IMR-90 (cell line): Measurements from ENCODE around the gene ABCC3. TPM values are rescaled to one million over a fixed set of nuclear protein-coding genes. Genes with fewer than 3 reads are reported as not detected.
A peak's percentile ranks its signal among the peaks of the same experiment; 100 is the strongest.

Experiments used
- ATAC-seq: fragments of 200-7000 bp; cut with Tn5 transposase; 2 replicates; pipeline ENCODE4 v1.9.1; 2020; ENCODE audit warnings: low read depth, mild to moderate bottlenecking, moderate library complexity
- BruUV-seq: library from RNA; stranded (reverse); fragments of 400-500 nt; replicated peaks from 2 replicates; lab custom pipeline; 2021; lab: Mats Ljungman, UMichigan
- CTCF ChIA-PET: fragments of 300-600 bp; formaldehyde crosslinking; extraction: SDS; loops from one replicate; lab custom pipeline; 2021; ENCODE audit warnings: antibody characterized with exemption; lab: Yijun Ruan, JAX
- POLR2A ChIA-PET: fragments of 300-600 bp; sonication (Branson Sonifier 250); formaldehyde crosslinking; loops from one replicate; lab custom pipeline; 2022; ENCODE audit warnings: antibody characterized with exemption; ENCODE audit not compliant: unreplicated experiment; lab: Charles Lee
- DNase-seq: peaks from one replicate; pipeline ENCODE4 v3.0.0; 2013
- H2AFZ ChIP-seq: replicated peaks from 2 replicates; pipeline ENCODE3; 2013; ENCODE audit warnings: low read length, mild to moderate bottlenecking; ENCODE audit not compliant: poor library complexity
- H2AK5ac ChIP-seq: 2 replicates; pipeline ENCODE4 v1.6.1; 2013; ENCODE audit warnings: low read depth, low read length, inconsistent platforms
- H2AK9ac ChIP-seq: replicated peaks from 2 replicates; pipeline ENCODE3; 2013; ENCODE audit warnings: mild to moderate bottlenecking, low read depth, low read length, moderate library complexity; ENCODE audit not compliant: poor library complexity
- H2BK120ac ChIP-seq: 2 replicates; pipeline ENCODE4 v1.6.1; 2013; ENCODE audit warnings: low read depth, low read length, inconsistent platforms
- H2BK15ac ChIP-seq: 3 replicates; pipeline ENCODE4 v1.6.1; 2013; ENCODE audit warnings: low read depth, low read length, inconsistent platforms
- H2BK20ac ChIP-seq: 2 replicates; pipeline ENCODE4 v1.6.1; 2013; ENCODE audit warnings: low read depth, mild to moderate bottlenecking, inconsistent platforms, low read length, moderate library complexity
- H2BK5ac ChIP-seq: 2 replicates; pipeline ENCODE4 v1.6.1; 2013; ENCODE audit warnings: mild to moderate bottlenecking, low read depth, low read length, inconsistent platforms; ENCODE audit not compliant: poor library complexity, severe bottlenecking
- H3K14ac ChIP-seq: replicated peaks from 2 replicates; pipeline ENCODE4 v1.6.1; 2013; ENCODE audit warnings: low read depth, low read length, inconsistent platforms
- H3K18ac ChIP-seq: 2 replicates; pipeline ENCODE4 v1.6.1; 2013; ENCODE audit warnings: low read depth, low read length, control low read depth
- H3K23ac ChIP-seq: 2 replicates; pipeline ENCODE4 v1.6.1; 2013; ENCODE audit warnings: low read depth, low read length, inconsistent platforms
- H3K27ac ChIP-seq: 2 replicates; pipeline ENCODE4 v1.5.1; 2013; ENCODE audit warnings: mild to moderate bottlenecking, control low read depth, low read length; ENCODE audit not compliant: insufficient read depth
- H3K27me3 ChIP-seq: 2 replicates; pipeline ENCODE4 v1.6.1; 2013; ENCODE audit warnings: low read length; ENCODE audit not compliant: control insufficient read depth, insufficient read depth
- H3K36me3 ChIP-seq: 2 replicates; pipeline ENCODE4 v1.6.1; 2013; ENCODE audit warnings: low read length, mixed read lengths; ENCODE audit not compliant: control insufficient read depth, insufficient read depth
- H3K4ac ChIP-seq: 2 replicates; pipeline ENCODE4 v1.6.1; 2013; ENCODE audit warnings: low read depth, low read length, inconsistent platforms
- H3K4me1 ChIP-seq: 2 replicates; pipeline ENCODE4 v1.6.1; 2013; ENCODE audit warnings: low read length, mixed read lengths; ENCODE audit not compliant: control insufficient read depth, insufficient read depth
- H3K4me2 ChIP-seq: 2 replicates; pipeline ENCODE4 v1.6.1; 2013; ENCODE audit warnings: low read depth, mild to moderate bottlenecking, control low read depth, low read length, moderate library complexity
- H3K4me3 ChIP-seq: 2 replicates; pipeline ENCODE4 v1.5.1; 2013; ENCODE audit warnings: low read depth, mild to moderate bottlenecking, control low read depth, low read length, moderate library complexity; ENCODE audit not compliant: insufficient read depth
- H3K56ac ChIP-seq: 2 replicates; pipeline ENCODE4 v1.6.1; 2013; ENCODE audit warnings: low read length, inconsistent platforms; ENCODE audit not compliant: insufficient read depth; ENCODE audit errors: extremely low read depth
- H3K79me1 ChIP-seq, 2 experiments: 2 replicates each; pipeline ENCODE4 v1.6.1; 2013; ENCODE audit warnings: low read length in 2 of 2, inconsistent platforms in 1 of 2, low read depth in 1 of 2
- H3K9ac ChIP-seq: 2 replicates; pipeline ENCODE4 v1.6.1; 2013; ENCODE audit warnings: low read depth, low read length, control low read depth
- H3K9me1 ChIP-seq: 2 replicates; pipeline ENCODE4 v1.6.1; 2013; ENCODE audit warnings: low read length, inconsistent platforms; ENCODE audit not compliant: insufficient read depth
- H3K9me3 ChIP-seq: 2 replicates; pipeline ENCODE4 v1.6.1; 2013; ENCODE audit warnings: low read length; ENCODE audit not compliant: control insufficient read depth, insufficient read depth
- H4K20me1 ChIP-seq: 2 replicates; pipeline ENCODE4 v1.6.1; 2013; ENCODE audit warnings: low read length, inconsistent platforms; ENCODE audit not compliant: insufficient read depth
- H4K5ac ChIP-seq: 2 replicates; pipeline ENCODE4 v1.6.1; 2013; ENCODE audit warnings: mild to moderate bottlenecking, low read depth, low read length, control low read depth
- H4K8ac ChIP-seq, 2 experiments: 2 replicates each; pipeline ENCODE4 v1.6.1; 2013; ENCODE audit warnings: low read depth in 2 of 2, low read length in 2 of 2, control low read depth in 1 of 2, inconsistent platforms in 1 of 2
- H4K91ac ChIP-seq: 2 replicates; pipeline ENCODE4 v1.6.1; 2013; ENCODE audit warnings: low read depth, low read length, inconsistent platforms; ENCODE audit not compliant: insufficient read depth
- BHLHE40 ChIP-seq: fragments of 150-350 bp; IDR thresholded peaks from 2 replicates; pipeline ENCODE4 v1.6.1; 2016; ENCODE audit warnings: mild to moderate bottlenecking, low read depth, low read length
- CEBPB ChIP-seq: IDR thresholded peaks from 2 replicates; pipeline ENCODE4 v1.6.1; 2012; ENCODE audit warnings: low read depth, low read length, improper control_type of control experiment
- CHD1 ChIP-seq: IDR thresholded peaks from 2 replicates; pipeline ENCODE4 v1.6.1; 2012; ENCODE audit warnings: low read depth, low read length, improper control_type of control experiment
- FOS ChIP-seq: fragments of 150-350 bp; IDR thresholded peaks from 2 replicates; pipeline ENCODE4 v1.6.1; 2016; ENCODE audit warnings: low read depth, low read length
- MAFK ChIP-seq: IDR thresholded peaks from 2 replicates; pipeline ENCODE4 v1.6.1; 2012; ENCODE audit warnings: low read depth, low read length, improper control_type of control experiment
- MXI1 ChIP-seq: IDR thresholded peaks from 2 replicates; pipeline ENCODE4 v1.6.1; 2012; ENCODE audit warnings: low read depth, mild to moderate bottlenecking, low read length, moderate library complexity, borderline replicate concordance
- NFE2L2 ChIP-seq: fragments of 150-350 bp; IDR thresholded peaks from 2 replicates; pipeline ENCODE4 v1.6.1; 2016; ENCODE audit warnings: low read depth, mild to moderate bottlenecking, low read length
- POLR2A ChIP-seq: IDR thresholded peaks from 2 replicates; pipeline ENCODE4 v1.6.1; 2012; ENCODE audit warnings: mild to moderate bottlenecking, low read depth, low read length
- RAD21 ChIP-seq: IDR thresholded peaks from 2 replicates; pipeline ENCODE4 v1.6.1; 2012; ENCODE audit warnings: low read length, improper control_type of control experiment
- RCOR1 ChIP-seq: IDR thresholded peaks from 2 replicates; pipeline ENCODE4 v1.6.1; 2012; ENCODE audit warnings: mild to moderate bottlenecking, low read length, improper control_type of control experiment; ENCODE audit not compliant: insufficient replicate concordance
- RFX5 ChIP-seq: IDR thresholded peaks from 2 replicates; pipeline ENCODE4 v1.8.0; 2012; ENCODE audit warnings: low read depth, mild to moderate bottlenecking, low read length, moderate library complexity
- SMC3 ChIP-seq: fragments of 150-350 bp; IDR thresholded peaks from 2 replicates; pipeline ENCODE4 v1.6.1; 2016; ENCODE audit warnings: low read depth, mild to moderate bottlenecking, antibody characterized with exemption, low read length, moderate library complexity
- WGBS, 2 experiments: methylation state at CpG; one replicate each; pipeline versions ENCODE4 v1.1.5 to v1.1.7; 2013; ENCODE audit warnings: missing lambda C conversion rate in 2 of 2; ENCODE audit not compliant: insufficient read length in 1 of 2; ENCODE audit errors: extremely low coverage in 2 of 2; 5-methylcytosine and 5-hydroxymethylcytosine counted together
- dilution Hi-C: fragments of 300-500 bp; cut with HindIII; formaldehyde crosslinking; loops from one replicate; pipeline ENCODE4 v1.14.3; 2018; ENCODE audit warnings: low sequenced_read_pairs; ENCODE audit not compliant: unreplicated experiment
- in situ Hi-C: fragments of 300-500 bp; cut with MboI; formaldehyde crosslinking; loops from 3 replicates; pipeline ENCODE4 v1.14.3; 2019; ENCODE audit warnings: low sequenced_read_pairs, inconsistent platforms, mixed read lengths
- intact Hi-C: fragments of 100-400 bp; cut with micrococcal nuclease; formaldehyde crosslinking; loops from 2 replicates; pipeline ENCODE4 v1.10.0; 2022
- polyA plus RNA-seq, 3 experiments: library from polyadenylated mRNA; depleted of rRNA; stranded (reverse); fragments of >200 nt; gene quantifications; 2 replicates each; pipeline ENCODE4 v1.2.3, GENCODE V29; 2012; ENCODE audit warnings: low replicate concordance in 1 of 3
- total RNA-seq: library from RNA; depleted of rRNA; stranded (reverse); fragments of >200 nt; gene quantifications from 2 replicates; pipeline ENCODE4 v1.2.3, GENCODE V29; 2012
- TF ChIP-seq, protein P1 (sequence below): fragments of 150-350 bp; IDR thresholded peaks from 2 replicates; pipeline ENCODE4 v1.6.1; 2017; ENCODE audit warnings: mild to moderate bottlenecking, antibody characterized with exemption, low read length, low read depth
- TF ChIP-seq, protein P2 (sequence below): conservative IDR thresholded peaks from 2 replicates; pipeline ENCODE4 v1.5.1; 2012; ENCODE audit warnings: mild to moderate bottlenecking, low read depth, low read length, improper control_type of control experiment
- TF ChIP-seq, protein P3 (sequence below): fragments of 150-350 bp; IDR thresholded peaks from 2 replicates; pipeline ENCODE4 v1.6.1; 2016; ENCODE audit warnings: low read depth, mild to moderate bottlenecking, low read length, moderate library complexity, borderline replicate concordance

ABCC3 gene
- total and polyA plus RNA-seq, 2 of the 4 experiments (the other 2 are of a cell fraction) = 3.2 to 6.6 TPM

DNA sequence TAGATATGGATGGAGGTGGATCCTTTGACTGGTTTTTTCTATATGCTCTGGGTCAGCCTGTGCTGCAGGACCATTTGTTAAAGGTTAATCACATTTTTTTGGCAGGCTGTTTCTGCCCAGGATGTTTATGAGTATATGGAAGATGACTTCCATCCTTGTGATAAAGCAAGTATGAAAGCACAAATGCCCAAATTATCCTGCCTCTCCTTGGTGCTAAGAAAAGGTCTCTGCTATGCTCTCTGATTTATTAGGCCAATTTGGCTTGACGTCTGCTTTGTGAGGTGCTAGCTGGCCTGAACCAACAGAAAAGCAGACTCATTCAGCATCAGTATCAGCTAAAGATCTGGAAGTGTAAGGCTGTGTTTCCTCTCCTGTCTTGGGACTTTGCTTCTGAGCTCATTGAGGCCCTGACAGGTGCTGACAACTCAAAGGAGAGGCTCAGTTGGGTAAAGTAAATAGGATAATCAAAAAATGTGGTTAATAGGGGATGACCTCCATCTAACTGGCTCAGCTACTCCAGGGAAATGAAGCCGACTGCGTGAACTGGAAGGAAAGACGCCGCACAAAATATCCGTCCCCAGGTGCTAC, 57.9 kb downstream of the ABCC3 start:
- Histone ChIP-seq H2BK15ac (peak overlapping the region; percentile 92; the same call in 2 of the 3 replicates), H3K56ac (peak overlapping the region; percentile 26; the same call in 1 of the 2 replicates), H3K23ac (peak overlapping the region; percentile 53; the same call in 1 of the 2 replicates), H3K4me2 (peak overlapping the region; percentile 61), H4K20me1 (peaks cover 4% of the 10 kb centered on the region; the same call in 1 of the 2 replicates), H2BK5ac (peak overlapping the region; percentile 91), H2AK5ac (peak overlapping the region; percentile 86; the same call in 1 of the 2 replicates), H3K14ac (peak overlapping the region; percentile 75), H3K9ac (peak overlapping the region; percentile 51; the same call in 1 of the 2 replicates), H4K8ac (peak overlapping the region in 1 of 2 experiments; percentile 60; a peak in 2 of 4 replicates), H3K18ac (peak overlapping the region; percentile 97), H3K9me1 (peaks cover 28% of the 10 kb centered on the region), H3K27ac (peak overlapping the region; percentile 88; the same call in 1 of the 2 replicates), H3K36me3 (peaks cover 17% of the 10 kb centered on the region), H2BK120ac (peak overlapping the region; percentile 76), H2AFZ (peak overlapping the region; percentile 5), H3K27me3 (no peaks in the 10 kb centered on the region), H2AK9ac (peak overlapping the region; percentile 74), H3K4me1 (peaks cover 43% of the 10 kb centered on the region), H2BK20ac (peak overlapping the region; percentile 66), H4K5ac (peak overlapping the region; percentile 68), H3K79me1 (peaks cover 0 to 26% of the 10 kb centered on the region in 2 experiments; a peak in 2 of 4 replicates), H4K91ac (peak overlapping the region; percentile 28), H3K4me3 (no peak overlapping the region), H3K4ac (peak overlapping the region; percentile 87), H3K9me3 (no peaks in the 10 kb centered on the region)
- BruUV-seq = no TSS peak
- in situ Hi-C loops = loop anchor here (5.0 to 10.0 kb wide), 2 partner anchors 145 to 208 kb away; partner anchors contain the start of gene SPATA20
- WGBS, 2 experiments = 87% methylated on average over 3 of the region's 6 CpGs; no CpG with 5 or more reads in 1 of the 2 experiments
- CTCF ChIA-PET = interaction anchor here (0.6 to 2.4 kb wide), 2 partner anchors 142 to 209 kb away, joined by 4 to 9 read pairs; no protein-coding TSS in a partner anchor
- dilution Hi-C loops = no loop called here
- DNase-seq = no peak
- intact Hi-C loops = no loop called here
- POLR2A ChIA-PET = no interaction called here
- no peak for ATAC-seq
- TF ChIP-seq MXI1 = no peak
- TF ChIP-seq CEBPB = no peak
- TF ChIP-seq, protein P1, sequence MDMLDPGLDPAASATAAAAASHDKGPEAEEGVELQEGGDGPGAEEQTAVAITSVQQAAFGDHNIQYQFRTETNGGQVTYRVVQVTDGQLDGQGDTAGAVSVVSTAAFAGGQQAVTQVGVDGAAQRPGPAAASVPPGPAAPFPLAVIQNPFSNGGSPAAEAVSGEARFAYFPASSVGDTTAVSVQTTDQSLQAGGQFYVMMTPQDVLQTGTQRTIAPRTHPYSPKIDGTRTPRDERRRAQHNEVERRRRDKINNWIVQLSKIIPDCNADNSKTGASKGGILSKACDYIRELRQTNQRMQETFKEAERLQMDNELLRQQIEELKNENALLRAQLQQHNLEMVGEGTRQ = no peak
- TF ChIP-seq, protein P2, sequence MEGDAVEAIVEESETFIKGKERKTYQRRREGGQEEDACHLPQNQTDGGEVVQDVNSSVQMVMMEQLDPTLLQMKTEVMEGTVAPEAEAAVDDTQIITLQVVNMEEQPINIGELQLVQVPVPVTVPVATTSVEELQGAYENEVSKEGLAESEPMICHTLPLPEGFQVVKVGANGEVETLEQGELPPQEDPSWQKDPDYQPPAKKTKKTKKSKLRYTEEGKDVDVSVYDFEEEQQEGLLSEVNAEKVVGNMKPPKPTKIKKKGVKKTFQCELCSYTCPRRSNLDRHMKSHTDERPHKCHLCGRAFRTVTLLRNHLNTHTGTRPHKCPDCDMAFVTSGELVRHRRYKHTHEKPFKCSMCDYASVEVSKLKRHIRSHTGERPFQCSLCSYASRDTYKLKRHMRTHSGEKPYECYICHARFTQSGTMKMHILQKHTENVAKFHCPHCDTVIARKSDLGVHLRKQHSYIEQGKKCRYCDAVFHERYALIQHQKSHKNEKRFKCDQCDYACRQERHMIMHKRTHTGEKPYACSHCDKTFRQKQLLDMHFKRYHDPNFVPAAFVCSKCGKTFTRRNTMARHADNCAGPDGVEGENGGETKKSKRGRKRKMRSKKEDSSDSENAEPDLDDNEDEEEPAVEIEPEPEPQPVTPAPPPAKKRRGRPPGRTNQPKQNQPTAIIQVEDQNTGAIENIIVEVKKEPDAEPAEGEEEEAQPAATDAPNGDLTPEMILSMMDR = no peak
- TF ChIP-seq SMC3 = no peak
- no peak for TF ChIP-seq RFX5
- no peak for TF ChIP-seq NFE2L2
- TF ChIP-seq MAFK = no peak
- TF ChIP-seq POLR2A = no peak
- no peak for TF ChIP-seq FOS
- TF ChIP-seq RAD21 = no peak
- no peak for TF ChIP-seq CHD1
- TF ChIP-seq BHLHE40 = no peak
- TF ChIP-seq RCOR1 = no peak
- TF ChIP-seq, protein P3, sequence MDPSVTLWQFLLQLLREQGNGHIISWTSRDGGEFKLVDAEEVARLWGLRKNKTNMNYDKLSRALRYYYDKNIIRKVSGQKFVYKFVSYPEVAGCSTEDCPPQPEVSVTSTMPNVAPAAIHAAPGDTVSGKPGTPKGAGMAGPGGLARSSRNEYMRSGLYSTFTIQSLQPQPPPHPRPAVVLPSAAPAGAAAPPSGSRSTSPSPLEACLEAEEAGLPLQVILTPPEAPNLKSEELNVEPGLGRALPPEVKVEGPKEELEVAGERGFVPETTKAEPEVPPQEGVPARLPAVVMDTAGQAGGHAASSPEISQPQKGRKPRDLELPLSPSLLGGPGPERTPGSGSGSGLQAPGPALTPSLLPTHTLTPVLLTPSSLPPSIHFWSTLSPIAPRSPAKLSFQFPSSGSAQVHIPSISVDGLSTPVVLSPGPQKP = no peak
